NB4 (cell line): Measurements from ENCODE around the gene WDR81.

Experiments
- DNase-seq: peaks from one replicate; pipeline ENCODE4 v3.0.0; 2010; ENCODE audit warnings: low read depth
- H3K4me3 ChIP-seq: one replicate; pipeline ENCODE4 v1.5.1; 2011; ENCODE audit warnings: mild to moderate bottlenecking, low read depth, low read length, moderate library complexity
- MAX ChIP-seq: IDR thresholded peaks from 2 replicates; pipeline ENCODE4 v1.6.1; 2011; ENCODE audit warnings: low read depth, low read length
- MYC ChIP-seq: IDR thresholded peaks from 2 replicates; pipeline ENCODE4 v1.6.1; 2011; ENCODE audit warnings: low read depth, low read length
- POLR2A ChIP-seq: IDR thresholded peaks from 2 replicates; pipeline ENCODE4 v1.6.1; 2011; ENCODE audit warnings: mild to moderate bottlenecking; ENCODE audit not compliant: insufficient read length; ENCODE audit errors: extremely low read depth
- TF ChIP-seq, protein P1 (sequence below): IDR thresholded peaks from one replicate; pipeline ENCODE4 v1.5.1; 2012; ENCODE audit warnings: low read depth, low read length

WDR81 gene

DNA sequence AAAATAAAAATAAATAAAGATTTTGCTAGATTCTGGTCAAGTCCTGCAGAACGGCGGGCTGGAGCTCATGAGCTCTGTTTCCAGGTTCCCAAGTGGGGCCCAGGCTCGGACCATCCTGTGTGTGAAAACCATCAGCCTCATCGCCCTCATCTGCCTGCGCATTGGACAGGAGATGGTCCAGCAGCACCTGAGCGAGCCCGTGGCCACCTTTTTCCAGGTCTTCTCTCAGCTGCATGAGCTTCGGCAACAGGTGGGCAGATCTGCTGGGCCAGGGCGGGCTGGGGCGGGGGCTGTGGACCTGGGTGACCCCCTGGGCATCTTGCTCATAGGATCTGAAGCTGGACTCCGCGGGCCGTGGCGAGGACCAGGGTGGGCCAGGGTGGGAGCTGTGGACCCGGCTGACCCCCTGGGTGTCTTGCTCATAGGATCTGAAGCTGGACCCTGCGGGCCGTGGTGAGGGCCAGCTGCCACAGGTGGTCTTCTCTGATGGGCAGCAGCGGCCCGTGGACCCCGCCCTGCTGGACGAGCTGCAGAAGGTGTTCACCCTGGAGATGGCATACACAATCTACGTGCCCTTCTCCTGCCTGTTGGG lies 7.8 kb downstream of the WDR81 start:
- TF ChIP-seq, protein P1, sequence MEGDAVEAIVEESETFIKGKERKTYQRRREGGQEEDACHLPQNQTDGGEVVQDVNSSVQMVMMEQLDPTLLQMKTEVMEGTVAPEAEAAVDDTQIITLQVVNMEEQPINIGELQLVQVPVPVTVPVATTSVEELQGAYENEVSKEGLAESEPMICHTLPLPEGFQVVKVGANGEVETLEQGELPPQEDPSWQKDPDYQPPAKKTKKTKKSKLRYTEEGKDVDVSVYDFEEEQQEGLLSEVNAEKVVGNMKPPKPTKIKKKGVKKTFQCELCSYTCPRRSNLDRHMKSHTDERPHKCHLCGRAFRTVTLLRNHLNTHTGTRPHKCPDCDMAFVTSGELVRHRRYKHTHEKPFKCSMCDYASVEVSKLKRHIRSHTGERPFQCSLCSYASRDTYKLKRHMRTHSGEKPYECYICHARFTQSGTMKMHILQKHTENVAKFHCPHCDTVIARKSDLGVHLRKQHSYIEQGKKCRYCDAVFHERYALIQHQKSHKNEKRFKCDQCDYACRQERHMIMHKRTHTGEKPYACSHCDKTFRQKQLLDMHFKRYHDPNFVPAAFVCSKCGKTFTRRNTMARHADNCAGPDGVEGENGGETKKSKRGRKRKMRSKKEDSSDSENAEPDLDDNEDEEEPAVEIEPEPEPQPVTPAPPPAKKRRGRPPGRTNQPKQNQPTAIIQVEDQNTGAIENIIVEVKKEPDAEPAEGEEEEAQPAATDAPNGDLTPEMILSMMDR: no peak
- TF ChIP-seq POLR2A (no peak), MAX (no peak), MYC (no peak)
- DNase-seq: no peak
- H3K4me3 ChIP-seq: no peak overlapping the region

GRCh38 chr17:1732833-1733321 lies 8.4 kb downstream of the WDR81 start:
- H3K4me3 ChIP-seq: no peak overlapping the region
- DNase-seq: peak; percentile 20
- no peak for TF ChIP-seq POLR2A
- TF ChIP-seq, protein P1: no peak

GRCh38 chr17:1733759-1734158 lies 9.3 kb downstream of the WDR81 start:
- DNase-seq: no peak
- no peak for TF ChIP-seq MAX
- TF ChIP-seq, protein P1: no peak
- no peak for TF ChIP-seq MYC
- TF ChIP-seq POLR2A: no peak
- H3K4me3 ChIP-seq: no peak overlapping the region

DNA sequence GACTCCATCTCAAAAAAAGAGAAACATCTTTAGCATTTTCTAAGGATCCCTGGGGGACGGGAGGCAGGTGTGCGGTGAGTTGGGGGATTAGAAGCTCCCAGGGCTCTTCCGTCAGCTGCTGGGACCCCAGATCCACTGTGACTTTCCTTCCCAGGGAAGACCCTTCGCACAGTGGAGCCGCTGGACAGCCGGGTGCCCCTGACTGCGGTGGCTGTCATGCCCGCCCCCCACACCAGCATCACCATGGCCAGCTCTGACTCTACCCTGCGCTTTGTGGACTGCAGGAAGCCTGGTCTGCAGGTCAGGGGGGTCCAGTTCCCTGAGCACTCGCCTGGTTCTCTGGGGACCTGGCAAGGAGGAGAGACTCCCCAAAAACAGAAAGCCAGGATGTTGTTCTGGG lies 10.9 kb downstream of the WDR81 start:
- DNase-seq: no peak
- H3K4me3 ChIP-seq: no peak overlapping the region
- TF ChIP-seq MAX (no peak), POLR2A (no peak), MYC (no peak)
- TF ChIP-seq, protein P1: no peak

DNA sequence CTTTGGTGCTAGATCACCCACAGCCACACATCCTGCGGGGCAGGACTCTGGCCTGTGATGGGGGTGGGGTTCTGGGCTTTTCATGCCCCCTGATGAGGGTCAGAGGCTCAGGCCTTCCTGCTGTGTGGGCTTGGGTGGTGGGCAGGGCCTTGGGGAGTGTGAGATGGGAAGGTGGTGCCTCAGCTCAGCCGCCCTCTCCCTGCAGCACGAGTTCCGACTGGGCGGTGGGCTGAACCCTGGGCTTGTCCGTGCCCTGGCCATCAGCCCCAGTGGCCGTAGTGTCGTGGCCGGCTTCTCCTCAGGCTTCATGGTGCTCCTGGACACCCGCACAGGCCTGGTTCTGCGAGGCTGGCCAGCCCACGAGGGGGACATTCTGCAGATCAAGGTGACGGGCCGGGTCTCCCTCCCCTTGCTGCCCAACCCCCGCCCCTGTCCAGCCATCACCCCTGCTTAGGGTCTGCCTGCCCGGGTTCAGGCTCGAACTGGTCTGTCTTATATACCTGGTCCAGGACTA lies 11.4 kb downstream of the WDR81 start:
- DNase-seq: no peak
- TF ChIP-seq, protein P1: no peak
- TF ChIP-seq MAX: no peak
- no peak for TF ChIP-seq MYC
- TF ChIP-seq POLR2A: no peak
- no peak overlapping the region for H3K4me3 ChIP-seq
